Astrocyte of the spinal cord (primary cell): ENCODE measurements around the gene GUCY2F.

ENCODE experiments used
- DNase-seq: peaks from one replicate; pipeline ENCODE4 v3.0.0; 2011; ENCODE audit warnings: low read depth, low spot score
- H3K4me3 ChIP-seq: 2 replicates; pipeline ENCODE4 v1.5.1; 2011; ENCODE audit warnings: low read depth, mild to moderate bottlenecking, low read length, moderate library complexity
- in situ Hi-C: cut with HindIII; loops from 2 replicates; pipeline ENCODE4 v1.10.0; 2017; ENCODE audit warnings: low sequenced_read_pairs
- TF ChIP-seq, protein P1 (sequence below): IDR thresholded peaks from 2 replicates; pipeline ENCODE4 v1.5.1; 2012; ENCODE audit warnings: low read depth, mild to moderate bottlenecking, low read length, inconsistent platforms

The GUCY2F gene

DNA sequence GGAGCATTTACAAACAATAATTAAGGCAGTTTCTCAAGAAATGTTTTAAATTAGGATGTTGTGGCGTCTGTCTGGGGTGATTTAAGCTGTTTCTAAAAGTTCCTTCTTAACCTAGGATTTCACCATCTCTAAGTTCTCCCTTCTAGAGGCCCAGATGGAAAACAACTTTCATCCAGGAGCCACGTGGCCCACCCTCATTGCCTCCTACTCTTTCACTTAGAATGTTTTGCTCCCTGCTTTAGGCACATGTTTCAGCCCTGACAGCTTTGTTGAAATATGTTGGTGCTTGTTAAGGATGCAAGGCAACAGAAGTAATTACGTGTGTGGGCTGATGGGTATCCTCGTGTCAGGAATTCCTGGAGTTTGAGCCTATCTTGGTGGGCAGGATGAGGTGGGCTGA, 131.3 kb downstream of the GUCY2F start:
- no peak overlapping the region for H3K4me3 ChIP-seq
- TF ChIP-seq, protein P1, sequence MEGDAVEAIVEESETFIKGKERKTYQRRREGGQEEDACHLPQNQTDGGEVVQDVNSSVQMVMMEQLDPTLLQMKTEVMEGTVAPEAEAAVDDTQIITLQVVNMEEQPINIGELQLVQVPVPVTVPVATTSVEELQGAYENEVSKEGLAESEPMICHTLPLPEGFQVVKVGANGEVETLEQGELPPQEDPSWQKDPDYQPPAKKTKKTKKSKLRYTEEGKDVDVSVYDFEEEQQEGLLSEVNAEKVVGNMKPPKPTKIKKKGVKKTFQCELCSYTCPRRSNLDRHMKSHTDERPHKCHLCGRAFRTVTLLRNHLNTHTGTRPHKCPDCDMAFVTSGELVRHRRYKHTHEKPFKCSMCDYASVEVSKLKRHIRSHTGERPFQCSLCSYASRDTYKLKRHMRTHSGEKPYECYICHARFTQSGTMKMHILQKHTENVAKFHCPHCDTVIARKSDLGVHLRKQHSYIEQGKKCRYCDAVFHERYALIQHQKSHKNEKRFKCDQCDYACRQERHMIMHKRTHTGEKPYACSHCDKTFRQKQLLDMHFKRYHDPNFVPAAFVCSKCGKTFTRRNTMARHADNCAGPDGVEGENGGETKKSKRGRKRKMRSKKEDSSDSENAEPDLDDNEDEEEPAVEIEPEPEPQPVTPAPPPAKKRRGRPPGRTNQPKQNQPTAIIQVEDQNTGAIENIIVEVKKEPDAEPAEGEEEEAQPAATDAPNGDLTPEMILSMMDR: no peak
- in situ Hi-C loops: no loop called here
- no peak for DNase-seq

DNA sequence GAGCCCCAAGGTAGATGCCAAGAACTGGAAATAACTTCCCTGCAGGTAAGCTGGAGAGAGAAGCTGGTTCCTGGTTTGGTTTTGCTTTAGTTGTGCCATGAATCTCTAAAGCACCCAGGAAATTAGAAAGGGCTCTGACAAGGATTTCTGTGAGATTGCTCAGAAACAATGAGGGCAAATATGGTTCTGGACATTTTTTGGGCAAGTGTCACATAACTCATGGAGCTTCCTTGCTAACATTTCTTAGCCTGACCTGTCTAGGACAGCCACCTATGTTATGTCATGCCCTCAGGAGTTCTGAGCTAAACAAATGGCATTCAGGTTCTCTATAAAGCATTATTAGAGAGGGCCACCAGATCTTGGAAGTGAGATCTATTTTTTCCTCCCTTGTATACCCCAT, 131.8 kb downstream of the GUCY2F start:
- no peak overlapping the region for H3K4me3 ChIP-seq
- TF ChIP-seq, protein P1: no peak
- in situ Hi-C loops: no loop called here
- no peak for DNase-seq

DNA sequence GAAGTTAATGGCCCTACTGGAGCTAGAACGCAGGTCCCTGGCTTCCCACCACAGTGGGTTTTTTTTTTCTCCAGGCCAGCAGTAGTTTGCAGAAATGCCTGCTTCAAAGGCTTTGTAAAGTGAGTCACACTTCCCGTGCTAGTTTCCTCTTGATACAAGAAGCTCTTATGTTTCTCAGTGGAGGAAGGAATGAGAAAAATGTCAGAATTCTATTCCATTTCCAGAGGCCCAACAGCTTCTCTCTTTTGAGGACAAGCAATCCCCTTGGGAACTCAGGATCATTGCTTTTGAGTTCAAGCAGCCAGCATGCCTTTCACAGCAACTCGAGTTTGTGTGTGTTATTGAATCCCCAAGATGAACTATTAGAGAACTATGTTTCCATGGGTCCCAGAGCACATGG, 134.3 kb downstream of the GUCY2F start:
- peak; percentile 87 for DNase-seq
- no peak overlapping the region for H3K4me3 ChIP-seq
- in situ Hi-C loops: no loop called here
- TF ChIP-seq, protein P1: no peak

DNA sequence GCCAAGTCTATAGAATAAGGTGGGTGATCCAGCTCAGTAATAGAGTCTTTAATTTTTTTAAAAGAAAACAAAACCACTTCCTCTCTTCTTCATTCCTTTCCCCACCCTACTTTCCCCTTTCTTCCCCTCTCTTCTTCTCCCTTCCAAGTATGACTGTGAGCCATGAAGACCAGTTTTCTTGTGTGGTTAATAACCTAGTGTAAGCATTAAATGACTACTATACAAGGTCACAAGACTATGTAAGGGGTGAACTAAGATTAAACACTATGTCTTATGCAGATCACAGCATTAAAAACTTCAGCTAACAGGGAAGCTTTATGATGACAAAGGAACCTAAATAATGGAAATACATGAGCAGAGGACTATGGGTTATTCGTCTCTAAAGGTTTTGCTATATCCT, 135.4 kb downstream of the GUCY2F start:
- no peak overlapping the region for H3K4me3 ChIP-seq
- TF ChIP-seq, protein P1: no peak
- DNase-seq: no peak
- in situ Hi-C loops: no loop called here

GRCh38 chrX:109345856-109346255, 136.0 kb downstream of the GUCY2F start:
- DNase-seq: peak; percentile 5
- in situ Hi-C loops: no loop called here
- no peak overlapping the region for H3K4me3 ChIP-seq
- TF ChIP-seq, protein P1: no peak

- DNase-seq: peak; percentile 55
- in situ Hi-C loops: no loop called here
- no peak overlapping the region for H3K4me3 ChIP-seq
- TF ChIP-seq, protein P1: no peak
Measured at GRCh38 chrX:109344678-109345077, 137.2 kb downstream of the GUCY2F start.

DNA sequence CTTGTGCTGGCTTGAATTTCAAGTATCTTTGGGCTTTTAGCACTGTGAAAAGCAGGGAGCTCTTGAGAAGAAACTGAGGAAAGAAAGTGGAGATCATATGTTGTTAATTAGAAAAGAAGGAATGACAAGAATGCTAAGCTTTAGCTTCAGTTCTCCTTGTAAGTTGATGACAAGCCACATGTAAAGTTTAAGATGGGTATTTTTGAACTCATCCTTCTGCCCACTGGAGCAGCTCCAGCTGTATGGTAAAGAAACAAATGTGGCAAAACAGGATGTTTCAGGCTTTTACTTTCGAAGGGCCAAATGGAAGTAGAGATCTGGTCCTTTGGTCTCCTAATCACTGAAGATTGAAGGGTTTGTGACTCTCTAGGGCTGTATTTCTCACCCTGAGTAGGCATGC, 137.8 kb downstream of the GUCY2F start:
- no peak for DNase-seq
- in situ Hi-C loops: no loop called here
- H3K4me3 ChIP-seq: no peak overlapping the region
- TF ChIP-seq, protein P1: no peak
